ENCODE results near the gene RUVBL2.

RUVBL2 gene

GRCh38 chr19:49061000-49061399 lies 67.3 kb downstream of the RUVBL2 start:
- H3K27me3 ChIP-seq (ENCODE audit: insufficient read depth, poor library complexity, severe bottlenecking): peaks cover 76% of the 10 kb centered on the region
- H3K4me3 ChIP-seq (replicated peaks; ENCODE audit: insufficient read depth, low read length): no peak overlapping the region
- no peak overlapping the region for H3K27ac ChIP-seq (replicated peaks)
- no peak for TF ChIP-seq REST (IDR thresholded peaks at IDR 0.05; ENCODE audit: insufficient replicate concordance, low read depth)
- no peak for TF ChIP-seq CTCF (IDR thresholded peaks at IDR 0.05; ENCODE audit: insufficient read depth, low read length)
- TF ChIP-seq POLR2AphosphoS5 (IDR thresholded peaks at IDR 0.05; ENCODE audit: low read depth): no peak
- TF ChIP-seq SPI1 (IDR thresholded peaks at IDR 0.05; ENCODE audit: borderline replicate concordance, low read depth): no peak
- TF ChIP-seq GABPA (IDR thresholded peaks at IDR 0.05; ENCODE audit: low read depth): no peak
- no peak for DNase-seq (ENCODE audit: low read depth in 1 of 2, low spot score in 1 of 2)

GRCh38 chr19:49061445-49061844 lies 67.8 kb downstream of the RUVBL2 start:
- no peak overlapping the region for H3K4me3 ChIP-seq (replicated peaks; ENCODE audit: insufficient read depth, low read length)
- TF ChIP-seq REST (IDR thresholded peaks at IDR 0.05; ENCODE audit: insufficient replicate concordance, low read depth): no peak
- no peak for TF ChIP-seq SPI1 (IDR thresholded peaks at IDR 0.05; ENCODE audit: borderline replicate concordance, low read depth)
- no peak for TF ChIP-seq GABPA (IDR thresholded peaks at IDR 0.05; ENCODE audit: low read depth)
- TF ChIP-seq CTCF (IDR thresholded peaks at IDR 0.05; ENCODE audit: insufficient read depth, low read length): no peak
- no peak for TF ChIP-seq POLR2AphosphoS5 (IDR thresholded peaks at IDR 0.05; ENCODE audit: low read depth)
- peaks cover 75% of the 10 kb centered on the region for H3K27me3 ChIP-seq (ENCODE audit: insufficient read depth, poor library complexity, severe bottlenecking)
- DNase-seq (ENCODE audit: low read depth in 1 of 2, low spot score in 1 of 2): no peak
- H3K27ac ChIP-seq (replicated peaks): no peak overlapping the region

GRCh38 chr19:49064029-49064629 lies 70.4 kb downstream of the RUVBL2 start:
- peaks cover 61% of the 10 kb centered on the region for H3K27me3 ChIP-seq (ENCODE audit: insufficient read depth, poor library complexity, severe bottlenecking)
- no peak overlapping the region for H3K4me3 ChIP-seq (replicated peaks; ENCODE audit: insufficient read depth, low read length)
- TF ChIP-seq GABPA (IDR thresholded peaks at IDR 0.05; ENCODE audit: low read depth): no peak
- no peak for TF ChIP-seq REST (IDR thresholded peaks at IDR 0.05; ENCODE audit: insufficient replicate concordance, low read depth)
- no peak for TF ChIP-seq POLR2AphosphoS5 (IDR thresholded peaks at IDR 0.05; ENCODE audit: low read depth)
- no peak for TF ChIP-seq CTCF (IDR thresholded peaks at IDR 0.05; ENCODE audit: insufficient read depth, low read length)
- no peak for TF ChIP-seq SPI1 (IDR thresholded peaks at IDR 0.05; ENCODE audit: borderline replicate concordance, low read depth)
- DNase-seq (ENCODE audit: low read depth in 1 of 2, low spot score in 1 of 2): no peak
- no peak overlapping the region for H3K27ac ChIP-seq (replicated peaks)
